Activated naive CD4-positive, alpha-beta T cell treated with anti-CD3 and anti-CD28 coated beads, Interleukin-2, amount 50 U/mL, for 24 hours (primary cell): Measurements from ENCODE around the gene MRPL41.
"Not testable (repeated sequence)": the region's sequence is repeated elsewhere in the genome, so short reads cannot be mapped to it uniquely, and the experiment has no call there.

Experiments
- H3K27ac Mint-ChIP-seq: one replicate; pipeline ENCODE4 v1.8.0; 2021; ENCODE audit warnings: mild to moderate bottlenecking, mixed read lengths
- H3K27me3 Mint-ChIP-seq: one replicate; pipeline ENCODE4 v1.8.0; 2021; ENCODE audit warnings: mixed read lengths
- H3K36me3 Mint-ChIP-seq: one replicate; pipeline ENCODE4 v1.8.0; 2021; ENCODE audit warnings: mixed read lengths
- H3K4me1 Mint-ChIP-seq: one replicate; pipeline ENCODE4 v1.8.0; 2021; ENCODE audit warnings: mixed read lengths
- H3K4me3 Mint-ChIP-seq: one replicate; pipeline ENCODE4 v1.8.0; 2021; ENCODE audit warnings: mild to moderate bottlenecking, mixed read lengths
- H3K9me3 Mint-ChIP-seq: one replicate; pipeline ENCODE4 v1.8.0; 2021; ENCODE audit warnings: mixed read lengths

Gene MRPL41

GRCh38 chr9:137564134-137564533 lies 12.5 kb downstream of the MRPL41 start:
- Mint-ChIP-seq H3K4me1 (peaks cover 14% of the 10 kb centered on the region), H3K4me3 (no peak overlapping the region), H3K9me3 (no peaks in the 10 kb centered on the region), H3K36me3 (peaks cover 14% of the 10 kb centered on the region), H3K27ac (no peak overlapping the region), H3K27me3 (no peaks in the 10 kb centered on the region)

- Mint-ChIP-seq H3K36me3 (peaks cover 11% of the 10 kb centered on the region), H3K27me3 (no peaks in the 10 kb centered on the region), H3K4me3 (no peak overlapping the region), H3K4me1 (peaks cover 14% of the 10 kb centered on the region), H3K9me3 (no peaks in the 10 kb centered on the region), H3K27ac (peak overlapping the region; percentile 55)
These were observed 13.2 kb downstream of the MRPL41 start for GRCh38 chr9:137564817-137565411.

GRCh38 chr9:137568445-137568844 lies 16.8 kb downstream of the MRPL41 start:
- Mint-ChIP-seq H3K36me3 (peaks cover 14% of the 10 kb centered on the region), H3K4me1 (peaks cover 21% of the 10 kb centered on the region)
- not testable (repeated sequence) for H3K9me3 Mint-ChIP-seq, H3K4me3 Mint-ChIP-seq, H3K27ac Mint-ChIP-seq, H3K27me3 Mint-ChIP-seq

GRCh38 chr9:137569609-137570203 lies 18.0 kb downstream of the MRPL41 start:
- Mint-ChIP-seq H3K4me1 (peaks cover 14% of the 10 kb centered on the region), H3K4me3 (no peak overlapping the region), H3K27ac (peak overlapping the region; percentile 62)

GRCh38 chr9:137570566-137570965 lies 18.9 kb downstream of the MRPL41 start:
- Mint-ChIP-seq H3K4me1 (peaks cover 22% of the 10 kb centered on the region), H3K36me3 (peaks cover 9% of the 10 kb centered on the region), H3K27ac (no peak overlapping the region)

More at GRCh38 chr9:137569609-137570203, 18.0 kb downstream of the MRPL41 start:
- peaks cover 7% of the 10 kb centered on the region for H3K36me3 Mint-ChIP-seq
- no peaks in the 10 kb centered on the region for H3K27me3 Mint-ChIP-seq
- H3K9me3 Mint-ChIP-seq, result no peaks in the 10 kb centered on the region

GRCh38 chr9:137574192-137574591 lies 22.5 kb downstream of the MRPL41 start:
- Mint-ChIP-seq H3K27ac (no peak overlapping the region), H3K4me3 (no peak overlapping the region), H3K9me3 (no peaks in the 10 kb centered on the region), H3K4me1 (peaks cover 36% of the 10 kb centered on the region), H3K27me3 (no peaks in the 10 kb centered on the region), H3K36me3 (peaks cover 9% of the 10 kb centered on the region)

More at GRCh38 chr9:137570566-137570965, 18.9 kb downstream of the MRPL41 start:
- Mint-ChIP-seq H3K27me3 (no peaks in the 10 kb centered on the region), H3K4me3 (no peak overlapping the region), H3K9me3 (no peaks in the 10 kb centered on the region)

GRCh38 chr9:137575364-137575715 lies 23.7 kb downstream of the MRPL41 start:
- no peak overlapping the region for H3K27ac Mint-ChIP-seq
- no peaks in the 10 kb centered on the region for H3K27me3 Mint-ChIP-seq
- peaks cover 34% of the 10 kb centered on the region for H3K4me1 Mint-ChIP-seq
- no peak overlapping the region for H3K4me3 Mint-ChIP-seq
- no peaks in the 10 kb centered on the region for H3K9me3 Mint-ChIP-seq
- H3K36me3 Mint-ChIP-seq, result peaks cover 7% of the 10 kb centered on the region

GRCh38 chr9:137575716-137576411 lies 24.2 kb downstream of the MRPL41 start:
- H3K9me3 Mint-ChIP-seq, result no peaks in the 10 kb centered on the region
- peaks cover 4% of the 10 kb centered on the region for H3K36me3 Mint-ChIP-seq
- no peak overlapping the region for H3K27ac Mint-ChIP-seq
- H3K4me3 Mint-ChIP-seq, result peak overlapping the region; percentile 49
- no peaks in the 10 kb centered on the region for H3K27me3 Mint-ChIP-seq
- H3K4me1 Mint-ChIP-seq, result peaks cover 29% of the 10 kb centered on the region

GRCh38 chr9:137578518-137579258 lies 27.0 kb downstream of the MRPL41 start, which contains the start of gene DPH7:
Gene DPH7 (minus strand): TSS chr9:137578925. CDS start chr9:137578777, 148 bp downstream.
- Mint-ChIP-seq H3K9me3 (no peaks in the 10 kb centered on the region), H3K4me3 (peak within 1 kb of the TSS; percentile 87), H3K4me1 (peaks cover 28% of the 10 kb centered on the region), H3K27me3 (no peaks in the 10 kb centered on the region), H3K36me3 (peaks cover 2% of the 10 kb centered on the region), H3K27ac (peak within 1 kb of the TSS; percentile 51)

- peaks cover 2% of the 10 kb centered on the region for H3K36me3 Mint-ChIP-seq
- no peaks in the 10 kb centered on the region for H3K9me3 Mint-ChIP-seq
- H3K4me1 Mint-ChIP-seq, result peaks cover 28% of the 10 kb centered on the region
- peak overlapping the region; percentile 12 for H3K27ac Mint-ChIP-seq
- peak overlapping the region; percentile 87 for H3K4me3 Mint-ChIP-seq
- no peaks in the 10 kb centered on the region for H3K27me3 Mint-ChIP-seq
These were observed 27.6 kb downstream of the MRPL41 start for GRCh38 chr9:137579259-137579604.

GRCh38 chr9:137580209-137580953 lies 28.7 kb downstream of the MRPL41 start:
- peaks cover 21% of the 10 kb centered on the region for H3K4me1 Mint-ChIP-seq
- no peak overlapping the region for H3K27ac Mint-ChIP-seq
- no peak overlapping the region for H3K4me3 Mint-ChIP-seq
- no peaks in the 10 kb centered on the region for H3K9me3 Mint-ChIP-seq
- H3K27me3 Mint-ChIP-seq, result no peaks in the 10 kb centered on the region
- H3K36me3 Mint-ChIP-seq, result no peaks in the 10 kb centered on the region

- Mint-ChIP-seq H3K27me3 (no peaks in the 10 kb centered on the region), H3K9me3 (no peaks in the 10 kb centered on the region), H3K4me1 (peaks cover 16% of the 10 kb centered on the region), H3K27ac (no peak overlapping the region), H3K36me3 (peaks cover under 1% of the 10 kb centered on the region), H3K4me3 (no peak overlapping the region)
These were observed 29.3 kb downstream of the MRPL41 start for GRCh38 chr9:137580954-137581322.

GRCh38 chr9:137581361-137582285 lies 29.9 kb downstream of the MRPL41 start:
- Mint-ChIP-seq H3K4me1 (peaks cover 10% of the 10 kb centered on the region), H3K27ac (no peak overlapping the region), H3K27me3 (no peaks in the 10 kb centered on the region), H3K36me3 (peaks cover 4% of the 10 kb centered on the region), H3K9me3 (no peaks in the 10 kb centered on the region), H3K4me3 (no peak overlapping the region)

GRCh38 chr9:137582286-137582860 lies 30.7 kb downstream of the MRPL41 start:
- H3K27ac Mint-ChIP-seq, result no peak overlapping the region
- peaks cover 4% of the 10 kb centered on the region for H3K36me3 Mint-ChIP-seq

More at GRCh38 chr9:137582286-137582860, 30.7 kb downstream of the MRPL41 start:
- no peak overlapping the region for H3K4me3 Mint-ChIP-seq
- H3K27me3 Mint-ChIP-seq, result no peaks in the 10 kb centered on the region
- no peaks in the 10 kb centered on the region for H3K9me3 Mint-ChIP-seq
- H3K4me1 Mint-ChIP-seq, result peaks cover 6% of the 10 kb centered on the region
